OCI-LY1 (cell line): ENCODE measurements around the gene UBR2.

Source experiments
- CTCF ChIP-seq: fragments of 200-600 bp; sonication (generic), shearing (Covaris generic); IDR thresholded peaks from 2 replicates; pipeline ENCODE4 v1.5.1; 2017; ENCODE audit warnings: mild to moderate bottlenecking, antibody characterized with exemption, low read length, moderate library complexity, mixed read lengths
- EZH2 ChIP-seq: fragments of 200-600 bp; sonication (generic), shearing (Covaris generic); IDR thresholded peaks from 2 replicates; pipeline ENCODE4 v1.8.0; 2017; ENCODE audit warnings: borderline replicate concordance, mixed run types, mild to moderate bottlenecking, antibody characterized with exemption, low read length, moderate library complexity, mixed read lengths

DNA sequence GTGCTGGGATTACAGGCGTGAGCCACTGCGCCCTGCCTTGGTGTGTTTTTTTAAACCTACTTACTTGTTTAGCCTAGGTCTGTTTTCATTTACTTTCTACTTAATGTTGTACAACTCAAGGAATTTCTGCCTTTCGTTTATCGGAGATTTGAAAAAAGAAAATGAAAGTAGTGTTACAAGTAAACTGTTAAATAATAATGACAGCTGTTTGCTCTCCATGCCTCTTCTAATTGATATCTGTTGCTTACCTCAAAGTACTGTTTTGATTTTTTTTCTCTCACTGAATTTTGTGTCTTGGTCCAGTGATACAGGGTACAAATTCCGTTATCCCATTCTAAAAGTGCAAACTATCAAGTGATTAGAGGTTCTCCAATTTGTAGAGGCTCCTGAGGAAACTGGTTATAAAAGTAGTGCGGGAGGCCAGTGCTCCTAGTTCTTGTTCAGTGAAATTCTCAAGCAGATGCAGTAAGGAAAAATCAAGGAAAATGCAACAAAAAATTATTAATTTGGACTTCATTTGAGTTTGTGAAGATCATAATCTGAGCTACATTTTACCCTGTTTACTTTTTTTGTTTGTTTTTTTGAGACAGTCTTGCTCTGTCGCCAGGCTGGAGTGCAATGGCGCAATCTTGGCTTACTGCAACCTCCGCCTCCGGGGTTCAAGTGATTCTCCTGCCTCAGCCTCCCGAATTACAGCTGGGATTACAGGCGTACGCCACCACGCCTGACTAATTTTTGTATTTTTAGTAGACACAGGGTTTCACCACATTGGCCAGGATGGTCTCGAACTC is 2.2 kb downstream of the UBR2 start:
- no peak for TF ChIP-seq CTCF
- no peak for TF ChIP-seq EZH2
